ENCODE measurements around the gene IAH1. TPM values are rescaled to one million over a fixed set of nuclear protein-coding genes. Genes with fewer than 3 reads are reported as not detected.

IAH1 gene
- total RNA-seq, 2 donors from 2014 or later: 37.7 to 53.9 TPM

GRCh38 chr2:9525266-9525665 is 50.9 kb downstream of the IAH1 start:
- H3K36me3 ChIP-seq: no peaks in the 10 kb centered on the region
- DNase-seq: no peak
- H3K27ac ChIP-seq: no peak overlapping the region
- intact Hi-C loops (cut with DNase I): no loop called here
- no peak overlapping the region for H3K4me3 ChIP-seq
- no peak overlapping the region for H3K9ac ChIP-seq (ENCODE audit: low read depth in 2 of 2, low read length in 2 of 2)
- no peaks in the 10 kb centered on the region for H3K9me3 ChIP-seq
- no peak for TF ChIP-seq CTCF (IDR thresholded peaks at IDR 0.05)
- no peaks in the 10 kb centered on the region for H3K27me3 ChIP-seq
- no peaks in the 10 kb centered on the region for H3K4me1 ChIP-seq

- Histone ChIP-seq H3K27ac (no peak overlapping the region), H3K36me3 (no peaks in the 10 kb centered on the region), H3K27me3 (no peaks in the 10 kb centered on the region), H3K4me3 (no peak overlapping the region), H3K9me3 (no peaks in the 10 kb centered on the region), H3K4me1 (no peaks in the 10 kb centered on the region), H3K9ac (ENCODE audit: low read depth in 2 of 2, low read length in 2 of 2) (no peak overlapping the region)
- no peak for TF ChIP-seq CTCF (IDR thresholded peaks at IDR 0.05)
- intact Hi-C loops (cut with DNase I): no loop called here
- DNase-seq: no peak
These were observed 53.8 kb downstream of the IAH1 start for GRCh38 chr2:9527995-9528787.

- no peak overlapping the region for H3K4me3 ChIP-seq
- TF ChIP-seq CTCF (IDR thresholded peaks at IDR 0.05): no peak
- H3K36me3 ChIP-seq: no peaks in the 10 kb centered on the region
- no peaks in the 10 kb centered on the region for H3K4me1 ChIP-seq
- no peak for DNase-seq
- H3K9ac ChIP-seq (ENCODE audit: low read depth in 2 of 2, low read length in 2 of 2): no peak overlapping the region
- H3K9me3 ChIP-seq: no peaks in the 10 kb centered on the region
- no peak overlapping the region for H3K27ac ChIP-seq
- intact Hi-C loops (cut with DNase I): no loop called here
- no peaks in the 10 kb centered on the region for H3K27me3 ChIP-seq
These were observed 58.1 kb downstream of the IAH1 start for GRCh38 chr2:9532421-9532820.

- Histone ChIP-seq H3K4me3 (no peak overlapping the region), H3K9ac (ENCODE audit: low read depth in 2 of 2, low read length in 2 of 2) (no peak overlapping the region), H3K27ac (no peak overlapping the region), H3K27me3 (no peaks in the 10 kb centered on the region), H3K36me3 (no peaks in the 10 kb centered on the region), H3K4me1 (no peaks in the 10 kb centered on the region), H3K9me3 (no peaks in the 10 kb centered on the region)
- no peak for DNase-seq
- intact Hi-C loops (cut with DNase I): no loop called here
- TF ChIP-seq CTCF (IDR thresholded peaks at IDR 0.05): no peak
These were observed 59.3 kb downstream of the IAH1 start for GRCh38 chr2:9533663-9534062.

GRCh38 chr2:9535177-9535576 is 60.8 kb downstream of the IAH1 start:
- Histone ChIP-seq H3K27me3 (no peaks in the 10 kb centered on the region), H3K4me3 (no peak overlapping the region), H3K9ac (ENCODE audit: low read depth in 2 of 2, low read length in 2 of 2) (no peak overlapping the region), H3K9me3 (no peaks in the 10 kb centered on the region), H3K27ac (no peak overlapping the region), H3K4me1 (no peaks in the 10 kb centered on the region), H3K36me3 (no peaks in the 10 kb centered on the region)
- no peak for DNase-seq
- no peak for TF ChIP-seq CTCF (IDR thresholded peaks at IDR 0.05)
- intact Hi-C loops (cut with DNase I): no loop called here

All from colonic mucosa (tissue), 4 donors.